GM12878 (cell line): ENCODE measurements around the gene TRMU.

ENCODE experiments used
- CTCF ChIP-seq, 3 experiments: IDR thresholded peaks in 2 of 3; conservative IDR thresholded peaks in 1 of 3; 2 replicates each; pipeline ENCODE4 v1.5.1; 2011; ENCODE audit warnings: low read depth in 3 of 3, low read length in 3 of 3, mild to moderate bottlenecking in 3 of 3, control low read depth in 2 of 3, moderate library complexity in 2 of 3, inconsistent platforms in 1 of 3, mixed read lengths in 1 of 3; ENCODE audit not compliant: control insufficient read depth in 2 of 3, insufficient read depth in 1 of 3; ENCODE audit errors: extremely low read depth in 1 of 3
- HDAC6 ChIP-seq: fragments of 200-600 bp; sonication (generic); IDR thresholded peaks from one replicate; pipeline ENCODE4 v1.8.0; 2017; ENCODE audit warnings: antibody characterized with exemption; ENCODE audit not compliant: unreplicated experiment
- KDM1A ChIP-seq: fragments of 200-600 bp; sonication (generic); IDR thresholded peaks from 2 replicates; pipeline ENCODE4 v1.6.1; 2016; ENCODE audit warnings: borderline replicate concordance
- MAX ChIP-seq: IDR thresholded peaks from 2 replicates; pipeline ENCODE4 v1.6.1; 2012; ENCODE audit warnings: low read depth, low read length, improper control_type of control experiment
- NR2C1 ChIP-seq: fragments of 450-650 bp; IDR thresholded peaks from 2 replicates; pipeline ENCODE4 v1.6.1; 2017; ENCODE audit warnings: antibody characterized with exemption, mild to moderate bottlenecking, moderate library complexity

- TF ChIP-seq CTCF (IDR thresholded peaks at IDR 0.05 in 2 of 3, conservative IDR thresholded peaks at IDR 0.05 in 1 of 3; ENCODE audit: control insufficient read depth in 2 of 3, extremely low read depth in 1 of 3, insufficient read depth in 1 of 3, low read depth in 3 of 3, low read length in 3 of 3) = no peak
- no peak for TF ChIP-seq HDAC6
- no peak for TF ChIP-seq NR2C1
- no peak for TF ChIP-seq MAX
- no peak for TF ChIP-seq KDM1A
Observed at GRCh38 chr22:46372686-46373085, 37.2 kb downstream of the TRMU start.
